Measurements from ENCODE around the gene OVOL3.

OVOL3 gene

GRCh38 chr19:36120984-36121358 is 10.0 kb downstream of the OVOL3 start:
- no peak for TF ChIP-seq CTCF (IDR thresholded peaks at IDR 0.05)

GRCh38 chr19:36121486-36122124 is 10.7 kb downstream of the OVOL3 start:
- no peak for TF ChIP-seq CTCF (IDR thresholded peaks at IDR 0.05)

- TF ChIP-seq CTCF (IDR thresholded peaks at IDR 0.05): no peak
Measured at GRCh38 chr19:36125557-36125956, 14.6 kb downstream of the OVOL3 start.

- TF ChIP-seq CTCF (IDR thresholded peaks at IDR 0.05): no peak
Measured at GRCh38 chr19:36128392-36128736, 17.4 kb downstream of the OVOL3 start.

GRCh38 chr19:36136964-36137686 is 26.2 kb downstream of the OVOL3 start:
- TF ChIP-seq CTCF (IDR thresholded peaks at IDR 0.05): no peak

- no peak for TF ChIP-seq CTCF (IDR thresholded peaks at IDR 0.05)
Measured at GRCh38 chr19:36139120-36139472, 28.2 kb downstream of the OVOL3 start.

- no peak; the same call in 1 of the 2 replicates for TF ChIP-seq CTCF (IDR thresholded peaks at IDR 0.05)
Measured at GRCh38 chr19:36139473-36140303, 28.7 kb downstream of the OVOL3 start, which contains the start of gene CAPNS1. Gene CAPNS1, plus strand, starts transcription at chr19:36140066. Its CDS starts 946 bp downstream, at chr19:36141012.
